Measurements from ENCODE around the gene SLIT3. TPM values are rescaled to one million over a fixed set of nuclear protein-coding genes. Genes with fewer than 3 reads are reported as not detected.

SLIT3 gene
- total RNA-seq, 1 experiment from 2014 or later, result 0.92 TPM

- no CpG with 5 or more reads among the region's 10 CpGs for WGBS (ENCODE audit: extremely low coverage, insufficient read length, low lambda C conversion rate)
- peaks cover 38 to 47% of the 10 kb centered on the region in 2 experiments for H3K4me1 Mint-ChIP-seq
Observed at GRCh38 chr5:168878135-168878745, 422.7 kb downstream of the SLIT3 start.

More at GRCh38 chr5:168878135-168878745, 422.7 kb downstream of the SLIT3 start:
- no peak overlapping the region for H2BK5ac ChIP-seq (ENCODE audit: insufficient read length, low read length)
- H4K20me1 ChIP-seq (ENCODE audit: control insufficient read depth, insufficient read depth, insufficient read length), result no peaks in the 10 kb centered on the region
- H3K4me3 Mint-ChIP-seq, result no peak overlapping the region
- peaks cover 29% of the 10 kb centered on the region for H3K27me3 Mint-ChIP-seq (ENCODE audit: low read depth)
- H4K8ac ChIP-seq (replicated peaks; ENCODE audit: insufficient read length, low read depth, low read length), result no peak overlapping the region
- TF ChIP-seq CTCF (conservative IDR thresholded peaks at IDR 0.05), result no peak
- H3K9me3 ChIP-seq (ENCODE audit: control insufficient read depth, low read depth, low read length), result no peaks in the 10 kb centered on the region
- H3K27ac Mint-ChIP-seq, result no peak overlapping the region
- no peak overlapping the region for H4K91ac ChIP-seq (ENCODE audit: insufficient read length, low read depth, low read length)
- H2BK15ac ChIP-seq (ENCODE audit: low read depth, low read length), result no peak overlapping the region
- no peak overlapping the region for H2AK5ac ChIP-seq (ENCODE audit: insufficient read length, low read length)
- no peak overlapping the region for H3K4me2 ChIP-seq (ENCODE audit: insufficient read depth, insufficient read length, low read length)
- no peaks in the 10 kb centered on the region for H3K79me2 ChIP-seq (ENCODE audit: insufficient read depth, low read length)
- no peak overlapping the region for H3T11ph ChIP-seq (ENCODE audit: low read length)
- H3K18ac ChIP-seq (ENCODE audit: insufficient read length, low read depth, low read length), result no peak overlapping the region
- no peaks in the 10 kb centered on the region for H3K27me3 ChIP-seq (ENCODE audit: insufficient read depth, low read length)
- no peaks in the 10 kb centered on the region for H3K23me2 ChIP-seq (ENCODE audit: insufficient read length, low read depth, low read length, poor library complexity, severe bottlenecking)
- no peaks in the 10 kb centered on the region for H3K9me3 Mint-ChIP-seq
- no peaks in the 10 kb centered on the region for H3K36me3 Mint-ChIP-seq (ENCODE audit: insufficient read depth in 1 of 3, low read depth in 3 of 3)
- no peak overlapping the region for H2BK12ac ChIP-seq (ENCODE audit: insufficient read length, low read depth, low read length)
- no peaks in the 10 kb centered on the region; the same call in 1 of the 2 replicates for H3K4me1 ChIP-seq (ENCODE audit: insufficient read depth, low read length)
- no peak for DNase-seq
- H4K5ac ChIP-seq (ENCODE audit: insufficient read length, low read depth, low read length), result no peak overlapping the region
- H3K56ac ChIP-seq (ENCODE audit: insufficient read length, low read depth, low read length), result no peak overlapping the region
- no peak overlapping the region for H3K27ac ChIP-seq (ENCODE audit: insufficient read length, low read depth, low read length)
- H3K23ac ChIP-seq (ENCODE audit: insufficient read length, low read depth, low read length), result no peak overlapping the region
- no peak overlapping the region for H3K14ac ChIP-seq (ENCODE audit: insufficient read depth, low read length)
- no peak overlapping the region for H2AFZ ChIP-seq (ENCODE audit: low read length)
- no peak overlapping the region for H2BK20ac ChIP-seq (ENCODE audit: low read depth, low read length, poor library complexity, severe bottlenecking)
- no peak overlapping the region for H3K4ac ChIP-seq (ENCODE audit: low read depth, low read length)
- H2BK120ac ChIP-seq (ENCODE audit: low read depth, low read length, poor library complexity, severe bottlenecking), result no peak overlapping the region
- no peaks in the 10 kb centered on the region for H3K79me1 ChIP-seq (ENCODE audit: insufficient read depth, low read depth, low read length, poor library complexity, severe bottlenecking)
- H3K9ac ChIP-seq (ENCODE audit: extremely low read depth, insufficient read length, low read length), result no peak overlapping the region
